HG03280 (cell line): Measurements from ENCODE around the gene C5orf52.
"Not testable (repeated sequence)": the region's sequence is repeated elsewhere in the genome, so short reads cannot be mapped to it uniquely, and the experiment has no call there.

Experiments used
- ATAC-seq: cut with Tn5 transposase; IDR thresholded peaks from one replicate; pipeline ENCODE4 v1.9.1; 2021; ENCODE audit warnings: mild to moderate bottlenecking, moderate library complexity; ENCODE audit not compliant: unreplicated experiment

Gene C5orf52

DNA sequence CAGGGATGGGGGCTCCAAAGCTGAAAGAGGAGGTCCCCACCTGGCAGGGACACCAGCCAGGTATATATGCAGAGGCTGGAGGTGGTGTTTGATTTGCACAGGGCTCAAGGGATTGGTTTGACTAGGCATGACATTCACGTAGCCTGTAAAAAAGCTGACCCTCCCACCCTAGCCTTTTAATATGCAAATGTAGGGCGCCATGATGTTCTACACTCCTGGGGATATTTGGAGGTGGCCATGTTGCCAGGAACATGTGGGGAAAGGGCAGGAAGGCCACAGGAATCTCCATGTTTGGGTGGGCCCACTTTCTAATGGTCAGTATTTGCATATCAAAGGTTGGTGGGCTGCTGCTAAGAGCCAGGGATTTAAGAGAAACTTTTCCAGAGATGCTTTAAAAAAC lies 47.9 kb downstream of the C5orf52 start:
- no peak for ATAC-seq

DNA sequence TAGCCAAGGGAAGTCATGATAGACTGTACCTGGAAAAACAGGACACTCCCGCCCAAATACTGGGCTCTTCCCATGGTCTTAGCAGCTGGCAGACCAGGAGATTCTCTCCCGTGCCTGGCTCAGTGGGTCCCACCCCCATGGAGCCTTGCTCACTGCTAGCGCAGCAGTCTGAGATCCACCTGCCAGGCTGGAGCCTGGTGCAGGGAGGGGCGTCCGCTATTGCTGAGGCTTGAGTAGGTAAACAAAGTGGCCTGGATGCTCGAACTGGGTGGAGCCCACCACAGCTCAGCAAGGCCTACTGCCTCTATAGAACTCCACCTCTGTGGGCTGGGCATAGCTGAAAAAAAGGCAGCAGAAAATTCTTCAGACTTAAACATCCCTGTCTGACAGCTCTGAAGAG lies 49.8 kb downstream of the C5orf52 start:
- ATAC-seq, result no peak

- ATAC-seq, result not testable (repeated sequence)
Observed at GRCh38 chr5:157722895-157723294, 51.6 kb downstream of the C5orf52 start.

- not testable (repeated sequence) for ATAC-seq
Observed at GRCh38 chr5:157726607-157727006, 55.3 kb downstream of the C5orf52 start.

DNA sequence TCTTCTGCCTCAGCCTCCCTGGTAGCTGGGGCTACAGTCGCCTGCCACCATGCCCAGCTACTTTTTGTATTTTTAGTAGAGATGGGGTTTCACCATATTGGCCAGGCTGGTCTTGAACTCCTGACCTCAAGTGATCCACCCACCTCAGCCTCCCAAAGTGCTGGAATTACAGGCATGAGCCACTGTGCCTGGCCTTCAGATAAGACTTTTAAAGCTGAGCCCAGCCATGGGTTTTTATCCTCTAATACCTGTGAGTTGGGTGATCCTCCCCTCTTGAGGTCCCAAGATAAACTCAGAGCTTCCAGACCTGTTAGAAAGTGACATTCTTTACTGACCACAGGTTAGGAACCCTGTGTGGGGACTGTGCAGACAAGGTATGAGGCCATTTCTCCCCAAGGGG lies 56.5 kb downstream of the C5orf52 start:
- ATAC-seq, result not testable (repeated sequence)
